ENCODE results near the gene OR4N5.
"Not testable (repeated sequence)": the region's sequence is repeated elsewhere in the genome, so short reads cannot be mapped to it uniquely, and the experiment has no call there.

The OR4N5 gene, protein sequence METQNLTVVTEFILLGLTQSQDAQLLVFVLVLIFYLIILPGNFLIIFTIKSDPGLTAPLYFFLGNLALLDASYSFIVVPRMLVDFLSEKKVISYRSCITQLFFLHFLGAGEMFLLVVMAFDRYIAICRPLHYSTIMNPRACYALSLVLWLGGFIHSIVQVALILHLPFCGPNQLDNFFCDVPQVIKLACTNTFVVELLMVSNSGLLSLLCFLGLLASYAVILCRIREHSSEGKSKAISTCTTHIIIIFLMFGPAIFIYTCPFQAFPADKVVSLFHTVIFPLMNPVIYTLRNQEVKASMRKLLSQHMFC

GRCh38 chr14:20138520-20138919, at the start of gene OR4N5:
Gene OR4N5, plus strand, starts transcription at chr14:20138820. Its CDS starts 4,916 bp downstream, at chr14:20143736.
- DNase-seq, result no peak
- in situ Hi-C loops (cut with MboI; ENCODE audit: low pct_unique_long_range_greater_than_20kb, low sequenced_read_pairs), result no loop called here

DNA sequence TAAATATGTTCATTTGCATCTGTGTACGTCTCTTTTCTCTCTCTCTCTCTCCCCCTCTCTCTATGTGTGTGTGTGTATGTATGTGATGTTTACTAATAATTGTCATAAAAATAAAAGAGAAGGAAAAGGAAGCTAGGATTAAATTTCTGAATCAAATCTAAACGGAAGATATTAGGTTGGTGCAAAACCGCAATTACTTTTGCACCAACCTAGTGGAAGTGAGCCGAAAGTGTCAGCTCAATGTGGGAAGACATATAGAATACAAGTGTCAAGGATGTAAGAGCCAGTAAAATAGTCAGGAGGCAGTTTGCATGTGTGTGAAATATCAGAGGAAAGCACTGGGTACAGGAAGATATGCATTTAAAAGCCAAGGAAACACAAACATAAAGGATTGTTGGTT, 46.6 kb upstream of the OR4N5 start:
- no peak for DNase-seq
- in situ Hi-C loops (cut with MboI; ENCODE audit: low pct_unique_long_range_greater_than_20kb, low sequenced_read_pairs), result no loop called here

DNA sequence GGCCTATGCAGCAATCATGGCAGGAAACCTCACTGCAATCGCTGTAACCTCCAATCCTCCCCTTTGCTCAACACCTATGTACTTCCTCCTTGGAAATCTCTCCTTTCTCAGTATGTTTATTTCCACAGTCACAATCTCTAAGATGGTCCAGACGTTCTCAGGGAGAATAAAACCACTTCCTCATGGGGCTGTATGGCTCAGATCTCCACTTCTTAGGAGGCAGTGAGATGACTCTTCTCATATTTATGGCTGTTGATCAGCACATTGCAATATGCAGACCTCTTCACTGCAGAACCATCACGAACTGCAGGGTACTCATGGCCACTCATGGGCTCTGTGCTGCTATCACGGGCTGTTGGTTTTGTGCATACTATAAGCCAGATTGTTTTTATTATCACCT, 45.2 kb upstream of the OR4N5 start:
- peak; percentile 23 for DNase-seq
- in situ Hi-C loops (cut with MboI; ENCODE audit: low pct_unique_long_range_greater_than_20kb, low sequenced_read_pairs), result no loop called here

DNA sequence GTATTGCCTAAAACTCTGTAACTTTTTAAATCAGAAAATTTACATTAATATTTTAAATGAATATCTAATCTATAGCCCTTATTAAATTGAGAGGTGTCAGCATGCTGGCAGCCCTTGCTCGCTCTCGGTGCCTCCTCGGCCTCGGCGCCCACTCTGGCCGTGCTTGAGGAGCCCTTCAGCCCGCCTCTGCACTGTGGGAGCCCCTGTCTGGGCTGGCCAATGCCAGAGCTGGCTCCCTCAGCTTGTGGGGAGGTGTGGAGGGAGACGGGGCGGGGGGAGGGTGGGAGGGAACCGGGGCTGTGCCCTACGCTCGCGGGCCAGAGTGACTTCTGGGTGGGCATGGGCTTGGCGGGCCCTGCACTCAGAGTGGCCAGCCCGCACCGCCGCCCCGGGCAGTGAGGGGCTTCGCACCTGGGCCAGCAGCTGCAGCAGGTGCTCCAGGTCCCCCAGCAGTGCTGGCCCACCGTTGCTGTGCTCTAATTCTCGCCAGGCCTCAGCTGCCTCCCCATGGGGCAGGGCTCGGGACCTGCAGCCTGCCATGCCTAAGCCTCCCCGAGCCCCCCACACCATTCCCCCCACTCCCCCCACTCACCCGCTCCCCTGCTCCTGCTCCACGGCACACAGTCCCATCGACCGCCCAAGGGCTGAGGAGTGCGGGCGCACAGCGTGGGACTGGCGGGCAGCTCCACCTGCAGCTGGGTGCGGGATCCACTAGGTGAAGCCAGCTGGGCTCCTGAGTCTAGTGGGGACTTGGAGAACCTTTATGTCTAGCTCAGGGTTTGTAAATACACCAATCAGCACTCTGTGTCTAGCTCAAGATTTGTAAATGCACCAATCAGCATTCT, 39.5 kb upstream of the OR4N5 start:
- in situ Hi-C loops (cut with MboI; ENCODE audit: low pct_unique_long_range_greater_than_20kb, low sequenced_read_pairs); DNase-seq: not testable (repeated sequence)

- no peak for DNase-seq
- in situ Hi-C loops (cut with MboI; ENCODE audit: low pct_unique_long_range_greater_than_20kb, low sequenced_read_pairs), result no loop called here
Measured at GRCh38 chr14:20110438-20110837, 28.2 kb upstream of the OR4N5 start, which contains the start of gene OR4K17. Gene OR4K17, plus strand, starts transcription at chr14:20110739. Its CDS starts 6,761 bp downstream, at chr14:20117500.

- in situ Hi-C loops (cut with MboI; ENCODE audit: low pct_unique_long_range_greater_than_20kb, low sequenced_read_pairs), result no loop called here
Measured at GRCh38 chr14:20112321-20112720, 26.3 kb upstream of the OR4N5 start.

GRCh38 chr14:20116748-20117147, 21.9 kb upstream of the OR4N5 start:
- DNase-seq, result no peak
- in situ Hi-C loops (cut with MboI; ENCODE audit: low pct_unique_long_range_greater_than_20kb, low sequenced_read_pairs), result no loop called here

More at GRCh38 chr14:20112321-20112720, 26.3 kb upstream of the OR4N5 start:
- DNase-seq, result no peak

DNA sequence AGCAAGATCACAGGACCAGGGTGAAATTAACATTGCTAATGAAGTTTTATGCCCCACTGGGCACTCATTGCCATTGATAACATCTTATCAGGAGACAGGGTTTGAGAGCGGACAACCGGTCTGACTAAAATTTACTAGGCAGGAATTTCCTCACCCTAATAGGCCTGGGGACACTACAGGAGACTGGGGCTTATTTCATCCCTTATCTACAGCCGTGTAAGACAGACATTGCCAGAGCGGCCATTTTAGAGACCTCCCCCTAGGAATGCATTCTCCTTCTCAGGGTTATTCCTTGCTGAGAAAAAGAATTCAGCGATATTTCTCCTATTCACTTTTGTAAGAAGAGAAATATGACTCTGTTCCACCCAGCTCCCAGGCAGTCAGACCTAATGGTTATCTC, 19.8 kb upstream of the OR4N5 start:
- DNase-seq, result peak; percentile 1
- in situ Hi-C loops (cut with MboI; ENCODE audit: low pct_unique_long_range_greater_than_20kb, low sequenced_read_pairs), result no loop called here

- in situ Hi-C loops (cut with MboI; ENCODE audit: low pct_unique_long_range_greater_than_20kb, low sequenced_read_pairs), result no loop called here
- peak; percentile 11 for DNase-seq
Measured at GRCh38 chr14:20143911-20144310, 5.3 kb downstream of the OR4N5 start.

GRCh38 chr14:20144820-20145219, 6.2 kb downstream of the OR4N5 start:
- in situ Hi-C loops (cut with MboI; ENCODE audit: low pct_unique_long_range_greater_than_20kb, low sequenced_read_pairs), result no loop called here
- no peak for DNase-seq

DNA sequence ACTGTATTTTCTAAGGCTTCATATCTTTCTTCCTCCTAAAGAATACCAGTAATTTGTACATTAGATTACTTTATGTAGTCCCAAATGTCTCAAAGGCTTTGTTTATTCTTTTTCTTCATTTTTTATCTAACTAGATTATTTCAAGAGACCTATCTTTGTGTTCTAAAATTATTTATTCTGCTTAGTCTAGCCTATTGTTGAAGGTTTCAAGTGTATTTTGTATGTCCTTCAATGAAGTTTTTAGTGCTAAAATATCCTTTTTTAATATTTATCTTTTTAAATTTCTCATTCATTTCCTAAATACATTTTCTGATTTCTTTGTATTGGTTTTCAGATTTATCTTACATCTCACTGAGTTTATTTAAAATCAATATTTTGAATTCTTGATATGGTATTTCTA, 25.8 kb downstream of the OR4N5 start:
- in situ Hi-C loops (cut with MboI; ENCODE audit: low pct_unique_long_range_greater_than_20kb, low sequenced_read_pairs), result no loop called here

DNA sequence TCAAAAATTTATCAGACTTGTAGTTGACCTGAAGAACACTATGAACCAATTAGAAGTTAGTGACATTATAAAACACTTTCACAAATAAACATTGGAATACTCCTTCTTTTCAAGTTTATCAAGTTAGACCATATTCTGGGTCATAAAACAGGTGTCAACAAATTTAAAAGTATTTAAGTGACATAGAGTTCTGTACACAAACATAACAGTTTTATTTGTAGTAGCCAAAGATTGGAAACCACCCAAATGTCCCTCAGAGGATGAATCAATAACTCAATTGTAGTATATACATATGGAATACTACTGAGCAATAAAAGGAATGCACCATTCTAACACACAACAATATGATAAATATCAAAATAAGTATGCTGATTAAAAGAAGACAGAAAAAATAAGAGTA, 28.5 kb downstream of the OR4N5 start:
- in situ Hi-C loops (cut with MboI; ENCODE audit: low pct_unique_long_range_greater_than_20kb, low sequenced_read_pairs), result no loop called here
- no peak for DNase-seq

More for the DNA sequence above, 25.8 kb downstream of the OR4N5 start:
- DNase-seq, result no peak

- DNase-seq; in situ Hi-C loops (cut with MboI; ENCODE audit: low pct_unique_long_range_greater_than_20kb, low sequenced_read_pairs): not testable (repeated sequence)
Measured at GRCh38 chr14:20169852-20170251, 31.2 kb downstream of the OR4N5 start.

DNA sequence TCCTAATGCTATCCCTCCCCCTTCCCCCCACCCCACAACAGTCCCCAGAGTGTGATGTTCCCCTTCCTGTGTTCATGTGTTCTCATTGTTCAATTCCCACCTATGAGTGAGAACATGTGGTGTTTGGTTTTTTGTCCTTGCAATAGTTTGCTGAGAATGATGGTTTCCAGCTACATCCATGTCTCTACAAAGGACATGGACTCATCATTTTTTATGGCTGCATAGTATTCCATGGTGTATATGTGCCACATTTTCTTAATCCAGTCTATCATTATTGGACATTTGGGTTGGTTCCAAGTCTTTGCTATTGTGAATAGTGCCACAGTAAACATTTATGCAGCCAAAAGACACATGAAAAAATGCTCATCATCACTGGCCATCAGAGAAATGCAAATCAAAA, 35.6 kb downstream of the OR4N5 start:
- DNase-seq; in situ Hi-C loops (cut with MboI; ENCODE audit: low pct_unique_long_range_greater_than_20kb, low sequenced_read_pairs): not testable (repeated sequence)

- in situ Hi-C loops (cut with MboI; ENCODE audit: low pct_unique_long_range_greater_than_20kb, low sequenced_read_pairs), result no loop called here
- DNase-seq, result no peak
Measured at GRCh38 chr14:20176330-20176729, 37.7 kb downstream of the OR4N5 start.

DNA sequence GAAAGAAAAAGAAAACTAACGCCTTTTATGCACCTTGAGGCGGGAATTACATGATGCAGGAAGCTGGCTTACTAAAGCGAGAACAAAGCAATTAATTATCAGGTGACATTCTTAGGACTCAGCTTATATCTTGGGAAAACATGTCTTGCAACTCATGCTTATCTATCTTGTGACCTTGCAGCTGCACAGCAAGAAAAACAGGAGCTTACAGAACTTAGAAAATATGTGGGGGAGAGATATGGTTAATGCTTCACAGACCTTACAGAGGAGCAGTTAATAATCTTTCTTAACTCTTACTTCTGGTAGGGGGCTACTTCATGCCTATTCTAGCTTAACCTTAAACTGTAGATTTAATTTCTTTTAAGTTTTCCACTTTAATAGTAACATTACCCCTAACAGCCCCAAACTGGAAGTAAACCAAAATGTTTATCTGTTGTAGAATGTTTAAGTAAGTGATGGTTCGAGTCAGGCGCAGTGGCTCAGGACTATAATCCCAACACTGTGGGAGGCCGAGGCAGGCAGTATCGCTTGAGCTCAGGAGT, 38.9 kb downstream of the OR4N5 start:
- no peak for DNase-seq

DNA sequence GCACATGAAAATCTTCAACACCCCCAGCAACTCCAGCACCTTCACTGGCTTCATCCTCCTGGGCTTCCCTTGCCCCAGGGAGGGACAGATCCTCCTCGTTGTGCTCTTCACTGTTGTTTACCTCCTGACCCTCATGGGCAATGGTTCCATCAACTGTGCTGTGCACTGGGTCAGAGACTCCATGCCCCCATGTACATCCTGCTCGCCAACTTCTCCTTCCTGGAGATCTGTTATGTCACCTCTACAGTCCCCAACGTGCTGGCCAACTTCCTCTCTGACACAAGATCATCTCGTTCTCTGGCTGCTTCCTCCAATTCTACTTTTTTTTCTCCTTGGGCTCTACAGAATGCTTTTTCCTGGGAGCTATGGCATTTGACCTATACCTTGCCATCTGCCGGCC, 40.6 kb downstream of the OR4N5 start:
- in situ Hi-C loops (cut with MboI; ENCODE audit: low pct_unique_long_range_greater_than_20kb, low sequenced_read_pairs), result no loop called here
- DNase-seq, result peak; percentile 26

More for the DNA sequence above, 38.9 kb downstream of the OR4N5 start:
- in situ Hi-C loops (cut with MboI; ENCODE audit: low pct_unique_long_range_greater_than_20kb, low sequenced_read_pairs), result no loop called here

DNA sequence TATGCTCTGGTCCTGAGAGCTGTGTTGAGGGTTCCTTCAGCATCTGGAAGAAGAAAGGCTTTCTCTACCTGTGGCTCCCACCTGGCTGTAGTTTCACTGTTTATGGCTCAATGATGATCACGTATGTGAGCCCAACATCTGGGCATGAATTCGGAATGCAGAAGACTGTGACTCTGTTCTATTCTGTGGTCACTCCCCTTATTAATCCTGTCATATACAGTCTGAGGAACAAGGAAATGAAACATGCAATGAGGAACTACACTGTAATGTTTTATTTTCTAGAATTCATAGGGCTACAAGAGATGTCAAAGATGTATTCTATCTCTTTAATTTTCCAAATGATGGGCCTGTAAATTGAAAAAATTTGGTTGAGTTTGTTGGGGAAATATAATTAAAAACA, 41.3 kb downstream of the OR4N5 start:
- in situ Hi-C loops (cut with MboI; ENCODE audit: low pct_unique_long_range_greater_than_20kb, low sequenced_read_pairs), result no loop called here

GRCh38 chr14:20180486-20180885, 41.9 kb downstream of the OR4N5 start:
- in situ Hi-C loops (cut with MboI; ENCODE audit: low pct_unique_long_range_greater_than_20kb, low sequenced_read_pairs), result no loop called here
- DNase-seq, result no peak

More for the DNA sequence above, 41.3 kb downstream of the OR4N5 start:
- DNase-seq, result no peak

DNA sequence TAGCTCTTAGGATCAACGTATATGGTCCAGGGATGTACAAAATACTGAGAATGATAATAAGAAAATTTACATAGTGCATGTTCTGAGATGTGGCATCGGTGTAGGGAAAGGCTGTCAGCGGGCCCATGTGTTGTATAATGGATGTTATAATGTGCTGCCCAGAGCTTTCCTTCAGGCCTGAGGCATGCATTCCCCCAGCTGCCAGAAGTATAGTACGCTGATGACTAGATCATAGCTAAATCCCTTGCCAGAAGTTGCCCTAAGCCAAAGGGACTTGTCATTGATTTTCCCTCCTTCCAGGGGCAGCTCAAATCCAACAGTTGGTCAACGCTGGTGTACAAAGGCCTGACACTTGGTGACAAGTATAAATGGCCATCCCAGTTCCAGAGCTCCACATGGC, 45.6 kb downstream of the OR4N5 start:
- DNase-seq, result no peak
- in situ Hi-C loops (cut with MboI; ENCODE audit: low pct_unique_long_range_greater_than_20kb, low sequenced_read_pairs), result no loop called here

Data from KBM-7 (cell line).